GM18951 (cell line): ENCODE data around the gene RNF113A.
"Not testable (repeated sequence)": the region's sequence is repeated elsewhere in the genome, so short reads cannot be mapped to it uniquely, and the experiment has no call there.

ENCODE experiments used
- POLR2A ChIP-seq: IDR thresholded peaks from 4 replicates; pipeline ENCODE4 v1.6.1; 2011; ENCODE audit warnings: mild to moderate bottlenecking; ENCODE audit not compliant: insufficient read length, insufficient read depth; ENCODE audit errors: extremely low read depth
- in situ Hi-C: fragments of 300-500 bp; cut with MboI; formaldehyde crosslinking; loops from one replicate; pipeline ENCODE4 v1.12.0; 2022; ENCODE audit warnings: low sequenced_read_pairs, mixed read lengths, inconsistent platforms; ENCODE audit not compliant: unreplicated experiment

RNF113A gene

DNA sequence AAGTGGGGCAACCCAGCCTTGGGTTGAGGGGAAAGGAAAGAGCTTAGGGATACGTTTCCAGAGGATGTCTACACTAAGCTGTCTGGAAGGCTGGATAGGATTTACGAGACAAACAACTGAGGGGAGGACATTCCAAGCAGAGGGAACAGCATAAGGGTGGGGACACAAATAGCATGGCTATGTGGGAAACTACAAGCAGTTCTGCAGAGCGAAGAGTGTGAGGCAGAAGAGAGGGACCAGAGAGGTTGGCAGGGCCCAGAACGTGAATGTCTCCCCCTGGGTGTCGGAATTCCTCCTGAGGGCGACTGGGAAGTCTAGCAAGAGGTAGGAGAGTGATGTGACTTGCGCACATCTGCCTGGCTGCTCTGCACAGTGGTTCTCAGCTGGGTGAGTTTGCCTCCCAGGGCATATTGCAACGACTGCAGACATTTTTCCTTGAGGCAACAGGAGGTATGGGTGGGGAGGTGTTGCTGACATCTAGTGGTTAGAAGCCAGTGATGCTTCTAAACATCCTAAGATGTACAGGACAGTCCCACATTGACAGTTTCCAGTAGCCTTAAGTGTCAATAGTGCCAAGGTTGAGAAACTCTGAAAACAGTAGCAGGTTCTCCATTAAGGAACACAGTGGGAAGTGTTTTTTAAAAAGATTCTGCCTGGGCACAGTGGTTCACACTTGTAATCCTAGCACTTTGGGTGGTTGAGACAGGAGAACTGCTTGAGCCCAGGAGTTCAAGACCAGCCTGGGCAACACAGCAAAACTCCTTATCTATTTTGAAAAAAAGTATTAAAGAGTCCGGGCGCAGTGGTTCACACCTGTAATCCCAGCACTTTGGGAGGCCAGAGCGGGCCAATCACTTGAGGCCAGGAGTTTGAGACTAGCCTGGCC lies 9.3 kb upstream of the RNF113A start:
- no peak for TF ChIP-seq POLR2A
- in situ Hi-C loops = no loop called here

DNA sequence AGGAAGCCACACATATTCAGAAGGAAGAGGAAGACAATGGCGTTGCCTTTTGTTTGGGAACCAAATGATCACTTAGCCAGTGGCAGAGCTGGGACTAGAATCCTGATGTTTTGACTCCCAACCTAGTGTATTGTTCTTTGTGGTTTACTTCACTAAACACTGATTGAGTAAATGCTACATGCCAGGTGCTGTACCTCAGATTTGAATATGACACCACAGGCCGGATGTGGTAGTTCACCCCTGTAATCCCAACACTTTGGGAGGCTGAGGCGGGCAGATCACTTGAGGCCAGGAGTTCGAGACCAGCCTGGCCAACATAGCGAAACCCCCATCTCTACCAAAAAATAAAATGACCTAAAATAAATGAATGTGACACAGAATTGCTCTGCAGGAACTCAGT lies 8.5 kb upstream of the RNF113A start:
- in situ Hi-C loops = no loop called here
- no peak for TF ChIP-seq POLR2A

DNA sequence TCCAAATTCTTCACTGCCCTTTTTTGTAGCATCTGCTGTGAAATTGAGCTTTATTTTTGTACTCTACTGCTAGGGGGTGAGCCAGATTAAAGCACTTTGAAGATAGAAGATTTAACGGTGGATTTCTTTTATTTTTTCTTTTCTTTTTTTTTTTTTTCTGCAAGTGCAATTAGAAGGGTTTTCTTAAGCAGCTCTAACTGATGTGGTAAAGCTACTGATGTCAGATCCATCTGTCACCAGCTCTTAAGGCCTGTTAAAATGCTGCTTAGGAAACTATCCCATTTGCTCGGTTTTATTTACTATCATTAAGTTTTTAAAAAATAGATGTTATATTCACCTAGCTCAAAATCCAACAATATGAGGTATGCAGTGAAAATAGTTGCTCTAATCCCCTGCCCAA lies 7.2 kb upstream of the RNF113A start:
- TF ChIP-seq POLR2A = no peak
- in situ Hi-C loops = no loop called here

DNA sequence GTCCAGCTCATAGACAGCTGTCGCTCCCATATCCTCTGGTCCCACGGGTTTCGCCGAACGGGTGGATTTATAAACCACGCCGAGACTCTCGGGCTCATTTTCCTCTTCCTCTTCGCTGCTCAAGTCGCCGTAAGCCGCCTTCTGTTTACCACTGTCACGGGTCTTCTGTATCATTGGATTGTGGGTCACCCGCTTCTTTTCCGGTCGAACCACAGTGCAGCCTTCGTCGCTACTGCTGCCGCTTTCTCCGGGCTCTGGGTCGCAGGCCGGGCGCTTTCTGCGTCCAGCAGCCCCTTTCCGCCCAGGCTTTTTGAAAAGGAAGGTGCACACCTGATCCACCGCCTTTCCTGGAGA lies 311 bp downstream of the RNF113A start:
- in situ Hi-C loops = no loop called here

DNA sequence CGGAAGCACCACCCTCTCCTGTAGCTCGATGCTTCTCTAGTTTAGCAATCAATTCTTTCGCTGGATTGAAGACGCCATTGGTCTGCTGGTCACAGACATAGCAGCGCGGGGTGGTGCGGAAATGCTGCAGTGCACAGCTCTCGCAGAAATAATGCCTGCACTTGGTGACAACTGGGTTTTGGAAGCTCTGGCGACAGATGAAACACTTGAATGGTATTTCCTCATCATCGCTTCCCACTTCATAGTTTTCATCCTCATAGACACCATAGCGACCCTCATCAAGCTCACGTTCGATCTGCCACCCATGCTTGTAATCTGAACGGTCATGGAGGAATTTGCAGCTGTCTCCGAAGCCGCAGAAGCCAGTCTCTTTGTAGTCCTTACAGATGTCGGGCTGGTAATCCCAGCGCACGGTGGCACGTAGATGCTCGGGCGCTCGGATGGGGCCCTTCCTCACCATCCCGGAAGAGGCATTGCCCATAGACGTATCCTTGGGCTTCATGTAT lies 854 bp downstream of the RNF113A start:
- no peak for TF ChIP-seq POLR2A
- in situ Hi-C loops = no loop called here

More for the DNA sequence above, 311 bp downstream of the RNF113A start:
- TF ChIP-seq POLR2A = no peak

DNA sequence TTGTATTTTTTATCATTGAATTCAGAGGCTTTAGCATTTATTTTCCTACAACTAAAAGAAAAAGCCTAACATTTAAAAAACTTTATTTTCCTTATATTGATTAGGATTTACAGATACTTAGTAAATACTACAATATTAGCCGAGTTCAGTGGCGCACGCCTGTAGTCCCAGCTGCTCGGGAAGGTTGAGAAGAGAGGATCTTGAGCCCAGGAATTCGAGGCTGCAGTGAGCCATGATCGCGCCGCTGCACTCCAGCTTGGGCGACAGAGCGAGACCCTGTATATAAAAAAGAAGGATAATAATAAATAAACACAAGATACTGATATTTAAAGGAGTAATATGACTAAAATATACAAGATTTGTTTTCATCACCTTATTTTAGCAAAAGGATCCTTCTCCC lies 18.1 kb downstream of the RNF113A start:
- no peak for TF ChIP-seq POLR2A
- in situ Hi-C loops = no loop called here

DNA sequence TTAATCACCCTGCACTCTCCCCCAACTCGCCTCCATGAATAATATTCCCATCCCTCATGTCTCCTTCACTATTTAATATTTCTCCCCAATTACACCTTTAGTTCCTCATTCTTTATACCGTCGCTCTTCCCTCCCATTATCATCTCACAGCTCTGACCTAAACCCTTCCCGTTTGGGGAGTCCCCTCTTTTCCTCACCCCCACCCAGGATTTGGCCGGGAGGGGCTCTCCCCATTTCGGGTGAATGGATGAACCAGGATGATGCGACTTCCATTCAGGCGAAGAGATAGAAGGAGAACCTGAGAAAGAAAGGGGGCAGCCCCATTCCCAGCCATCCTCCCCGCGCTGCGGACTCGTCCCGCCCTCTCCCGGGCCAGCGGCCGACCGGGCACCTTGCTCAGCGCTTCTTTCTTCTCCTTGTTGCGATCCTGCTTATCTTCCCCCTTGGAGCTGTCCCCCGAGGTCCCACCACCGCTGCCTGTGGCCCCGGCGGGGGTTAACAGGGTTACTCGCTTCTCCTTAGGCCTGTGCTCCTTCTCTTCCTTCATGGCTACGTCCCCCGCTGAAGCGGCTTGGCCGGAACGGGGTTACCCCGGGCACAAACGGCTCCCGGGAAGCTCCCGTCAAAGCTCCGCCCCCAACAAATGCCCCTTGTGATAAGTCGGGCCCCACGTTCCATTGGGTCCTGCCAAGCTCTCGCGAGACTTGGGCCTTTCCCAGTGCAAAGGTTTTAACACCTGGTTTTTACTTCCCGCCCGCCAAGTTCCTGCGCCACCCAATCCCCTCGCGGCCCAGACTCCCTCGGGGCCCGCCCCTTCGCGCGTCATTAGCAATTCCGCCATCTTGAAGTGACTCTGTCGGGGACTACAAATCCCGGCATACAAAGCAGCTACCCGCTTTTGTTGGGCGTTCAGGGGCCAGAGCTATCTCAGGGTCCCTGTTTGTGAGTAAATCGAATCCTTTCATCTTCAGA lies 18.9 kb downstream of the RNF113A start, which contains the start of gene UPF3B:
UPF3B (minus strand) TSS at position 582 of the 972 bp plus-strand sequence; CDS start at position 547, 35 bp downstream.
- in situ Hi-C loops = no loop called here
- peak; percentile 72 for TF ChIP-seq POLR2A

DNA sequence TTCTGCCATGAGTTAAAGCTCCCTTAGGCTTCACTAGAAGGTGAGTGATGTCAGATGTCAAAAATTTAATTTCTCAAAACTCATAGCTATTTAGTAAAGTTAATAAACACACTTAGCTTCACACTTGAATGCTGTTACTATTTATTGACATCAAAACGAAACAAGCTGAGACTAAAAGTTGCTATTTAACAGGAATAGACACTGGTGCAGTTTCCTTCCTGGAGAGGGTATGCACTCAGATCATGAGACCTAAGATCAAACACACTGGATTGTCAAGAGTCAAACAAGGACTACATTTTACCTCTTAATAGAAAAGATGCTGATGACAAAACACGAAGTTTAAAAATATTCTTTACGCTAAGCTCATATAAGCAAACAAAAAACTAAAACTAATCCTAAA lies 37.6 kb downstream of the RNF113A start:
- no peak for TF ChIP-seq POLR2A
- in situ Hi-C loops = no loop called here

DNA sequence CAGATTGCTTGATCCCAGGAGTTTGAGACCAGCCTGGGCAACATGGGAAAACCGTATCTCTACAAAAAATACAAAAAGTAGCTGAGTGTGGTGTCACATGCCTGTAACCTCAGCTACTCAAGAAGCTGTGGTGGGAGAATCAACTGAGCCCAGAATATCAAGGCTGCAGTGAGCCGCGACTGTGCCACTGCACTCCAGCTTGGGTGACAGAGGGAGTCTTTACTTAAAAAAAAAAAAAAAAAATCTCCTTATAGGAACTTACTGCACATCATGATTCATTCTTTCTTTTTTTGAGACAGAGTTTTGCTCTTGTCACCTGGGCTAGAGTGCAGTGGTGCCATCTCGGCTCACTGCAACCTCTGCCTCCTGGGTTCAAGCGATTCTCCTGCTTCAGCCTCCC lies 43.1 kb downstream of the RNF113A start:
- TF ChIP-seq POLR2A = no peak
- in situ Hi-C loops = no loop called here

DNA sequence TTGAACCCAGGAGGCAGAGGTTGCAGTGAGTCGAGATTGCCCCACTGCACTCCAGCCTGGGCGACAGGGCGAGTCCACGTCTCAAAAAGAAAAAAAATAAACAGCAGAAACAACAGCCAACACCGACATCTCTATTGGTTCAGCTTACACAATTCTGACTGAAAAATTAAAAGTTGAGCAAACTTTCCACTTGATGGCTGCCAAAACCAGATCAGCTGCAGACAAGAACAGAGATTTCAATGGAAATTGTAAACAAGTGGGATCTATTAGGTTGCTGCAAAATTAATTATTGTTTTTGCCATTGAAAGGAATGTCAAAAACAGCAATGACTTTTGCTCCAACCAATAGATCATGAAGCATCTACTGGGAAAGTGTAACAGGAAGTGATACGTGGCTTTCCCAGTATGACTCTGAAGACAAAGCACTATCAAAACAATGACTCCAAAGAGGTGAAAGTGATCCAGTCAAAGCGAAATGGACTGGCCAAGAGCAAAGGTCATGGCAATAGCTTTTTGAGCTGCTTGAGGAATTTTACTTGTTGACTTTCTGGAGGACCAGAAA lies 45.1 kb downstream of the RNF113A start:
- TF ChIP-seq POLR2A = no peak

DNA sequence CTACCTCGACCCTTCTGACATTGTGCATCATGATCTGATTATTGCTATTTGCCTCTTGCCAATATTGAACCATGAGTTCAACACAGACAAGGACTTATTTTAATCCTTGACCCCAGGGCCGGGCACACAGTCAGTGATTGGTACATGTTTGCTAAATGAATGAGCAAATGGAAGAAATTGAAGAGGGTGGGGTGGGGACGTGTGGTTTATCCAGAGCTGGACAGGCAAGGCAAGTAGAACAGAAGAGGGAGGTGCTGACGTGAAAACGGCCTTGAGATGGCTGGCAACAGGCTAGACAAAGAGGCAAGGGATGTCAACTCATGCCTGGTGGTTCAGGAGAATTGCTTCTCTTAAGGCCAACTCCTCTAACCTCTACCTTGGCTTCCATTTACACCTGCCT lies 47.3 kb downstream of the RNF113A start:
- in situ Hi-C loops = not testable (repeated sequence)

More for the DNA sequence above, 45.1 kb downstream of the RNF113A start:
- in situ Hi-C loops = no loop called here

DNA sequence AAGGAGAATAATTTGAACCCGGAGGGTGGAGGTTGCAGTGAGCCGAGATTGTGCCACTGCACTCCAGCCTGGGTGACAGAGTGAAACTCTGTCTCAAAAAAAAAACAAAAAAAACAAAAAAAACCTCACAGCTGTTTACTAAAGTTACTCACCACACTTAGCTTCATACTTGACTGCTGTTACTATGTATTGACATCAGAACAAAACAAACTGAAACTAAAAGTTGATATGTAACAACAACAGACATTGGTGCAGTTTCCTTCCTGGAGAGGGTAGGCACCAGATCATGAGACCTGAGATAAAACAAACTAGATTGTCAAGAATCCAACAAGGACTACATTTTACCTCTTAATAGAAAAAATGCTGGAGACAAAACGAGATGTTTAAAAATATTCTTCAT lies 49.8 kb downstream of the RNF113A start:
- in situ Hi-C loops = not testable (repeated sequence)
